ENCODE data around the gene PHACTR1. TPM values are rescaled to one million over a fixed set of nuclear protein-coding genes. Genes with fewer than 3 reads are reported as not detected.

The PHACTR1 gene
- total and polyA plus RNA-seq, 3 experiments from 2014 or later: 0.04 to 0.38 (median 0.04) TPM

GRCh38 chr6:13032566-13032965 is 316.0 kb downstream of the PHACTR1 start:
- POLR2A ChIA-PET: no interaction called here
- no peaks in the 10 kb centered on the region for H3K4me1 Mint-ChIP-seq

GRCh38 chr6:13033145-13033544 is 316.6 kb downstream of the PHACTR1 start:
- Mint-ChIP-seq H3K27ac (no peak overlapping the region), H3K36me3 (no peaks in the 10 kb centered on the region), H3K9me3 (no peaks in the 10 kb centered on the region), H3K27me3 (peaks cover 4 to 23% of the 10 kb centered on the region in 2 donors), H3K4me3 (no peak overlapping the region), H3K4me1 (no peaks in the 10 kb centered on the region)
- ChIA-PET CTCF (no interaction called here), POLR2A (no interaction called here)
- no peak for DNase-seq
- no peaks in the 10 kb centered on the region for H3K9me3 ChIP-seq (ENCODE audit: low read length)
- no peaks in the 10 kb centered on the region for H3K27me3 ChIP-seq (ENCODE audit: insufficient read depth, low read length, poor library complexity, severe bottlenecking)
- H3K27ac ChIP-seq (ENCODE audit: low read depth, low read length): no peak overlapping the region
- H3K4me1 ChIP-seq (ENCODE audit: insufficient read depth, low read length): no peaks in the 10 kb centered on the region
- H3K36me3 ChIP-seq (ENCODE audit: insufficient read depth, low read length): no peaks in the 10 kb centered on the region
- H3K4me3 ChIP-seq (ENCODE audit: low read length): no peak overlapping the region

More at GRCh38 chr6:13032566-13032965, 316.0 kb downstream of the PHACTR1 start:
- H3K27me3 ChIP-seq (ENCODE audit: insufficient read depth, low read length, poor library complexity, severe bottlenecking): no peaks in the 10 kb centered on the region
- DNase-seq: no peak
- peaks cover 4 to 20% of the 10 kb centered on the region in 2 donors for H3K27me3 Mint-ChIP-seq
- H3K9me3 Mint-ChIP-seq: no peaks in the 10 kb centered on the region
- H3K4me3 ChIP-seq (ENCODE audit: low read length): no peak overlapping the region
- H3K9me3 ChIP-seq (ENCODE audit: low read length): no peaks in the 10 kb centered on the region
- CTCF ChIA-PET: no interaction called here
- no peak overlapping the region for H3K4me3 Mint-ChIP-seq
- H3K27ac ChIP-seq (ENCODE audit: low read depth, low read length): no peak overlapping the region
- no peaks in the 10 kb centered on the region for H3K36me3 Mint-ChIP-seq
- no peaks in the 10 kb centered on the region for H3K4me1 ChIP-seq (ENCODE audit: insufficient read depth, low read length)
- no peaks in the 10 kb centered on the region for H3K36me3 ChIP-seq (ENCODE audit: insufficient read depth, low read length)
- H3K27ac Mint-ChIP-seq: no peak overlapping the region

DNA sequence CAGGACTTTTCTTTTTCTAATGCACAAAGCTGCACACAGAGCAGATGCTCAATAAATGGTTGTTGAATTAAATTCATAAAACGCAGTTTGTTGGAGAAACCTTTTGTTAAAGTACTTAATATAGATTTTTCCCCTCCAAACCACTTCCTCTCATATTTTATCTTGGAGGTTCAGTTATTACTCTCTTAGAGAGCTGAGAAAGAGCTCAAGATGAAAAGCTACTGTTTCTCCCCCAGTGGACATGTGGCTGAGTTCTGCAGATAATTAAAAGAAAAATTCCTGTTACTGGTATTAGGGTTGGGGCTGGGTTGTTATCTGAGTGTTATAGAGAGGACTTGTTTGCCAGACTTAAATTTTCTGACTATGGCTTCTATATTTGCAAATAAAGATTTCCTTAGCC is 317.7 kb downstream of the PHACTR1 start:
- H3K4me3 ChIP-seq (ENCODE audit: low read length): no peak overlapping the region
- H3K36me3 ChIP-seq (ENCODE audit: insufficient read depth, low read length): no peaks in the 10 kb centered on the region
- H3K9me3 ChIP-seq (ENCODE audit: low read length): no peaks in the 10 kb centered on the region
- H3K36me3 Mint-ChIP-seq: no peaks in the 10 kb centered on the region
- peaks cover 2 to 32% of the 10 kb centered on the region in 2 donors for H3K27me3 Mint-ChIP-seq
- H3K4me1 ChIP-seq (ENCODE audit: insufficient read depth, low read length): no peaks in the 10 kb centered on the region
- H3K4me3 Mint-ChIP-seq: no peak overlapping the region
- no peaks in the 10 kb centered on the region for H3K9me3 Mint-ChIP-seq
- H3K27ac ChIP-seq (ENCODE audit: low read depth, low read length): no peak overlapping the region
- ChIA-PET POLR2A (no interaction called here), CTCF (no interaction called here)
- no peaks in the 10 kb centered on the region for H3K27me3 ChIP-seq (ENCODE audit: insufficient read depth, low read length, poor library complexity, severe bottlenecking)
- H3K27ac Mint-ChIP-seq: no peak overlapping the region
- no peak for DNase-seq
- no peaks in the 10 kb centered on the region for H3K4me1 Mint-ChIP-seq

DNA sequence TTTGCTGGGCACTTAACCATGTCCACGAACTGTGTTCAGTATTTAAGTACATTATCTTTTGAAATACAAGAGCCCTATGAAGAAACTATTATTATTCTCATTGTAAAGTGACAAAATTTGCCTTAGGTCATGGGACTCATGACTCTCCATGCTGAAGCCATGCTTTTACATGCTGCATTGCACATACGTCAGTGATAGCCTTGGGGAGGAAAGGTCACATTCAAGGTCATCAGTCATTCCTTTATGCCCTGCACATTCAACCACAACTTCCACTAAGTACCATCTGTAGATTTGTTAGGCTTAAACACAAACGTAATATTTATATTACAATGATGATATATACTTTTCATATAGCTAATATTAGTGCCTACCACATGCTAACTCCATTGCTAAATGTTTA is 319.0 kb downstream of the PHACTR1 start:
- no peak overlapping the region for H3K27ac ChIP-seq (ENCODE audit: low read depth, low read length)
- Mint-ChIP-seq H3K9me3 (no peaks in the 10 kb centered on the region), H3K36me3 (no peaks in the 10 kb centered on the region), H3K27me3 (peaks cover 4 to 41% of the 10 kb centered on the region in 2 donors), H3K27ac (no peak overlapping the region), H3K4me1 (no peaks in the 10 kb centered on the region), H3K4me3 (no peak overlapping the region)
- ChIA-PET CTCF (no interaction called here), POLR2A (no interaction called here)
- no peaks in the 10 kb centered on the region for H3K27me3 ChIP-seq (ENCODE audit: insufficient read depth, low read length, poor library complexity, severe bottlenecking)
- H3K4me1 ChIP-seq (ENCODE audit: insufficient read depth, low read length): no peaks in the 10 kb centered on the region
- no peak for DNase-seq
- no peaks in the 10 kb centered on the region for H3K9me3 ChIP-seq (ENCODE audit: low read length)
- H3K4me3 ChIP-seq (ENCODE audit: low read length): no peak overlapping the region
- no peaks in the 10 kb centered on the region for H3K36me3 ChIP-seq (ENCODE audit: insufficient read depth, low read length)

GRCh38 chr6:13038315-13038714 is 321.7 kb downstream of the PHACTR1 start:
- H3K36me3 ChIP-seq (ENCODE audit: insufficient read depth, low read length): no peaks in the 10 kb centered on the region
- POLR2A ChIA-PET: no interaction called here
- no peaks in the 10 kb centered on the region for H3K9me3 ChIP-seq (ENCODE audit: low read length)
- DNase-seq: no peak
- H3K36me3 Mint-ChIP-seq: no peaks in the 10 kb centered on the region
- H3K27ac ChIP-seq (ENCODE audit: low read depth, low read length): no peak overlapping the region
- no peaks in the 10 kb centered on the region for H3K4me1 ChIP-seq (ENCODE audit: insufficient read depth, low read length)
- H3K4me3 ChIP-seq (ENCODE audit: low read length): no peak overlapping the region
- CTCF ChIA-PET: no interaction called here
- H3K9me3 Mint-ChIP-seq: no peaks in the 10 kb centered on the region
- H3K27me3 ChIP-seq (ENCODE audit: insufficient read depth, low read length, poor library complexity, severe bottlenecking): no peaks in the 10 kb centered on the region
- no peak overlapping the region for H3K27ac Mint-ChIP-seq
- no peak overlapping the region for H3K4me3 Mint-ChIP-seq
- H3K4me1 Mint-ChIP-seq: no peaks in the 10 kb centered on the region
- H3K27me3 Mint-ChIP-seq: peaks cover 9 to 49% of the 10 kb centered on the region in 2 donors

DNA sequence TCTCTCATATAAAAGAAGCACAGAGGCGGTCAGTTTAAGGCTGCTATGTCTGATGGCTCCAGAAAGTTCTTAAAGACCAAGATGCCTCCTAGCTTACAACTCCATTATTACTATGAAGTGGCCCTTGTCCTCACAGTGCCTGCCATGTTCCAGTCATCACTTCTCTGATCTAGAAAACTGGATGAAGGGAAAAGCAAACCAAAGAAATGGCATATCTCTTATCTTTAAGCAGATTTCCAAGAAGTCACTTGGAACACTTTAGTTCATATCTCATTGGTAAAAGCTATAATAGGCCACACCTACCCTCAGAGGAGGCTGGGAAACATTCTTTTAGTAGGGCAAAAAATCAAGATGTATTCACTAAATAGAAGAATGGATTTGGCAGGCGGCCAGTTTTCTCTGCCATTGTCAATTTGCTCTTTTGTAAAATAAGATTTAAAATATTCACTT is 322.2 kb downstream of the PHACTR1 start:
- Mint-ChIP-seq H3K27me3 (peaks cover 9 to 49% of the 10 kb centered on the region in 2 donors), H3K9me3 (no peaks in the 10 kb centered on the region), H3K36me3 (no peaks in the 10 kb centered on the region), H3K4me1 (no peaks in the 10 kb centered on the region), H3K27ac (no peak overlapping the region), H3K4me3 (no peak overlapping the region)
- Histone ChIP-seq H3K9me3 (ENCODE audit: low read length) (no peaks in the 10 kb centered on the region), H3K27ac (ENCODE audit: low read depth, low read length) (no peak overlapping the region), H3K4me1 (ENCODE audit: insufficient read depth, low read length) (no peaks in the 10 kb centered on the region), H3K36me3 (ENCODE audit: insufficient read depth, low read length) (no peaks in the 10 kb centered on the region), H3K27me3 (ENCODE audit: insufficient read depth, low read length, poor library complexity, severe bottlenecking) (no peaks in the 10 kb centered on the region), H3K4me3 (ENCODE audit: low read length) (no peak overlapping the region)
- POLR2A ChIA-PET: no interaction called here
- DNase-seq: no peak
- CTCF ChIA-PET: no interaction called here

DNA sequence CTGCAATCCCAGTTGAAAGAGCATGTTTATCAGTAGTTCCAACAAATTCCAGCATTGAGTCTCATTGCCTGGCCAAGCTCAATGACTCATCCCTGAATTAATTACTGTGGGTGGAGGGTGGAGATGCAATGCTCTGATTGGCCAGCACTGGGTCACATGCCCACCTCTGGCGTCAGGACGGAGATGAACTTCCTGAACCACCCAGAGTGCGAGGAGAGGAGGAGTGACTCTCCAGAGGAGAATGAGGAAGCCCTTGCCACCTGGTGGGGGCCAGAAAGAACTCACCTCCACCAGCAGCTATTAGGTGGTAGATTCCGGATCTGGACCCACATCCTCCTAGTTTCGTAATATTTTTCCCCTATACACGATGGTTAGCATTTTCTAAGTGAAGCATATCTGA is 327.8 kb downstream of the PHACTR1 start:
- H3K27ac Mint-ChIP-seq: no peak overlapping the region
- Histone ChIP-seq H3K27ac (ENCODE audit: low read depth, low read length) (no peak overlapping the region), H3K27me3 (ENCODE audit: insufficient read depth, low read length, poor library complexity, severe bottlenecking) (no peaks in the 10 kb centered on the region), H3K9me3 (ENCODE audit: low read length) (no peaks in the 10 kb centered on the region), H3K4me1 (ENCODE audit: insufficient read depth, low read length) (no peaks in the 10 kb centered on the region), H3K4me3 (ENCODE audit: low read length) (no peak overlapping the region), H3K36me3 (ENCODE audit: insufficient read depth, low read length) (no peaks in the 10 kb centered on the region)
- H3K9me3 Mint-ChIP-seq: no peaks in the 10 kb centered on the region
- no peak for DNase-seq
- peaks cover 12 to 20% of the 10 kb centered on the region in 2 donors for H3K27me3 Mint-ChIP-seq
- no peak overlapping the region for H3K4me3 Mint-ChIP-seq
- H3K4me1 Mint-ChIP-seq: no peaks in the 10 kb centered on the region
- ChIA-PET POLR2A (no interaction called here), CTCF (interaction anchor here (1.5 kb wide), 1 partner anchor 189 kb away, joined by 3 read pairs; no protein-coding TSS in a partner anchor)
- no peaks in the 10 kb centered on the region for H3K36me3 Mint-ChIP-seq

DNA sequence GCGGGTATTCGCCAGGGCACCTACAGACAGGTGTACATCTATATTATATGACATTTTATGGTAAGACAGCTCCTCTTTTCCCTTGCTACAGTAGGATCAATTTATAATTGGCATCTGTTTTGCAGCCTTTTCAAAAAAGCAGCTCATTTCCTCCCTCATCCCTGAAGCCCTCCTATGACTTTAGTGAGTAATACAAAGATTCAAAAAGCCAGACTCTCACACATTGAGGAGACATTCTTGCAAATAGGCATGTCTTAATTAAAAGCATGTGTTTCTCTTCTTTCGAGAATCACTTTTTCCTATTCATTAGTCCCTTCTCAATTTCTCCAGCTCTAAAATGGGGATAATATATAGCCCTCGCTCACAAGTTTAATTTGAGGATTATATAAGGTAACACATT is 328.3 kb downstream of the PHACTR1 start:
- no peak overlapping the region for H3K4me3 Mint-ChIP-seq
- CTCF ChIA-PET: interaction anchor here (1.5 kb wide), 1 partner anchor 189 kb away, joined by 3 read pairs; no protein-coding TSS in a partner anchor
- POLR2A ChIA-PET: no interaction called here
- DNase-seq: no peak
- no peak overlapping the region for H3K27ac Mint-ChIP-seq
- no peaks in the 10 kb centered on the region for H3K4me1 Mint-ChIP-seq
- H3K9me3 ChIP-seq (ENCODE audit: low read length): no peaks in the 10 kb centered on the region
- H3K4me1 ChIP-seq (ENCODE audit: insufficient read depth, low read length): no peaks in the 10 kb centered on the region
- no peaks in the 10 kb centered on the region for H3K27me3 ChIP-seq (ENCODE audit: insufficient read depth, low read length, poor library complexity, severe bottlenecking)
- peaks cover 11 to 18% of the 10 kb centered on the region in 2 donors for H3K27me3 Mint-ChIP-seq
- no peak overlapping the region for H3K4me3 ChIP-seq (ENCODE audit: low read length)
- H3K36me3 Mint-ChIP-seq: no peaks in the 10 kb centered on the region
- no peak overlapping the region for H3K27ac ChIP-seq (ENCODE audit: low read depth, low read length)
- H3K9me3 Mint-ChIP-seq: no peaks in the 10 kb centered on the region
- H3K36me3 ChIP-seq (ENCODE audit: insufficient read depth, low read length): no peaks in the 10 kb centered on the region

GRCh38 chr6:13045676-13046075 is 329.1 kb downstream of the PHACTR1 start:
- Mint-ChIP-seq H3K9me3 (no peaks in the 10 kb centered on the region), H3K36me3 (no peaks in the 10 kb centered on the region), H3K4me1 (no peaks in the 10 kb centered on the region), H3K4me3 (no peak overlapping the region), H3K27me3 (peaks cover 11% of the 10 kb centered on the region in 2 donors), H3K27ac (no peak overlapping the region)
- no peak overlapping the region for H3K4me3 ChIP-seq (ENCODE audit: low read length)
- CTCF ChIA-PET: no interaction called here
- H3K27ac ChIP-seq (ENCODE audit: low read depth, low read length): no peak overlapping the region
- no peak for DNase-seq
- POLR2A ChIA-PET: no interaction called here
- no peaks in the 10 kb centered on the region for H3K36me3 ChIP-seq (ENCODE audit: insufficient read depth, low read length)
- H3K4me1 ChIP-seq (ENCODE audit: insufficient read depth, low read length): no peaks in the 10 kb centered on the region
- H3K27me3 ChIP-seq (ENCODE audit: insufficient read depth, low read length, poor library complexity, severe bottlenecking): no peaks in the 10 kb centered on the region
- H3K9me3 ChIP-seq (ENCODE audit: low read length): no peaks in the 10 kb centered on the region

Data from CD8-positive, alpha-beta memory T cell (primary cell).